ENCODE data around the gene ZRANB3. TPM values are rescaled to one million over a fixed set of nuclear protein-coding genes. Genes with fewer than 3 reads are reported as not detected.

ZRANB3 gene
- total and polyA plus RNA-seq, 2 experiments from 2014 or later = 10.5 to 16.8 TPM

- H3K79me2 ChIP-seq (replicated peaks; ENCODE audit: insufficient read depth) = peaks cover 4% of the 10 kb centered on the region; the same call in 1 of the 2 replicates
- no peaks in the 10 kb centered on the region for H3K27me3 ChIP-seq (ENCODE audit: insufficient read depth)
- no peak for TF ChIP-seq EZH2phosphoT487 (IDR thresholded peaks at IDR 0.05; ENCODE audit: unreplicated experiment)
- TF ChIP-seq ETS1 (IDR thresholded peaks at IDR 0.05) = no peak
- no peak for TF ChIP-seq REST (IDR thresholded peaks at IDR 0.05; ENCODE audit: unreplicated experiment)
- no peak for TF ChIP-seq POLR2AphosphoS5 (IDR thresholded peaks at IDR 0.05; ENCODE audit: low read depth)
- H3K36me3 Mint-ChIP-seq (ENCODE audit: low read depth) = peaks cover 11% of the 10 kb centered on the region; the same call in 2 of the 3 replicates
- no peaks in the 10 kb centered on the region for H4K20me1 ChIP-seq (replicated peaks; ENCODE audit: insufficient read depth)
- no peaks in the 10 kb centered on the region for H3K36me3 ChIP-seq (ENCODE audit: insufficient read depth)
- H3F3A ChIP-seq (replicated peaks; ENCODE audit: low read depth) = no peaks in the 10 kb centered on the region
- no peaks in the 10 kb centered on the region for H3K9me2 ChIP-seq (ENCODE audit: insufficient read depth)
- no peaks in the 10 kb centered on the region; the same call in 2 of the 3 replicates for H3K4me1 Mint-ChIP-seq
- no peaks in the 10 kb centered on the region for H3K4me1 ChIP-seq (ENCODE audit: insufficient read depth)
- DNase-seq (ENCODE audit: low spot score) (no peak), ATAC-seq (no peak)
- no peak overlapping the region for H3K4me3 Mint-ChIP-seq
- H3K4me3 ChIP-seq = no peak overlapping the region
- no peak overlapping the region for H3K27ac ChIP-seq (ENCODE audit: low read depth)
- H3K9me3 Mint-ChIP-seq = peaks cover 4% of the 10 kb centered on the region; the same call in 2 of the 3 replicates
- no peak overlapping the region for H3K27ac Mint-ChIP-seq
- H2AFZ ChIP-seq = no peak overlapping the region
- no peak overlapping the region for H3K4me2 ChIP-seq
- no peaks in the 10 kb centered on the region for H3K27me3 Mint-ChIP-seq (ENCODE audit: insufficient read depth, low read depth, poor library complexity)
These were observed 106.2 kb downstream of the ZRANB3 start for GRCh38 chr2:135424849-135425248.

- H3K9me3 Mint-ChIP-seq = peaks cover 3% of the 10 kb centered on the region; the same call in 2 of the 3 replicates
- no peaks in the 10 kb centered on the region; the same call in 2 of the 3 replicates for H3K4me1 Mint-ChIP-seq
- H3K27ac Mint-ChIP-seq = no peak overlapping the region
- Histone ChIP-seq H3K27me3 (ENCODE audit: insufficient read depth) (no peaks in the 10 kb centered on the region), H3K4me1 (ENCODE audit: insufficient read depth) (no peaks in the 10 kb centered on the region), H2AFZ (no peak overlapping the region), H3F3A (replicated peaks; ENCODE audit: low read depth) (no peaks in the 10 kb centered on the region), H3K79me2 (replicated peaks; ENCODE audit: insufficient read depth) (peaks cover 4% of the 10 kb centered on the region; the same call in 1 of the 2 replicates), H3K4me2 (no peak overlapping the region), H3K36me3 (ENCODE audit: insufficient read depth) (no peaks in the 10 kb centered on the region), H4K20me1 (replicated peaks; ENCODE audit: insufficient read depth) (no peaks in the 10 kb centered on the region), H3K9me2 (ENCODE audit: insufficient read depth) (no peaks in the 10 kb centered on the region), H3K4me3 (no peak overlapping the region), H3K27ac (ENCODE audit: low read depth) (no peak overlapping the region)
- no peak for DNase-seq (ENCODE audit: low spot score)
- peaks cover 7% of the 10 kb centered on the region; the same call in 2 of the 3 replicates for H3K36me3 Mint-ChIP-seq (ENCODE audit: low read depth)
- H3K4me3 Mint-ChIP-seq = no peak overlapping the region
- H3K27me3 Mint-ChIP-seq (ENCODE audit: insufficient read depth, low read depth, poor library complexity) = no peaks in the 10 kb centered on the region
- ATAC-seq = no peak
- TF ChIP-seq REST (IDR thresholded peaks at IDR 0.05; ENCODE audit: unreplicated experiment) (no peak), ZNF331 (CRISPR knock-in tag; IDR thresholded peaks at IDR 0.05; ENCODE audit: low read depth) (no peak), ZNF462 (CRISPR knock-in tag; IDR thresholded peaks at IDR 0.05) (no peak), JUNB (IDR thresholded peaks at IDR 0.05; ENCODE audit: unreplicated experiment) (no peak)
These were observed 108.1 kb downstream of the ZRANB3 start for GRCh38 chr2:135422898-135423297.

Data from GM23338 (cell line).